Measurements from ENCODE around the gene VARS2.
A peak's percentile ranks its signal among the peaks of the same experiment; 100 is the strongest.

GRCh38 chr6:30884521-30885480 lies 29.2 kb upstream of the VARS2 start:
- TF ChIP-seq CTCF (IDR thresholded peaks at IDR 0.05) (no peak), POLR2A (IDR thresholded peaks at IDR 0.05) (peak in 2 of 3 donors; percentile 38 to 39)
